HG02763 (cell line): ENCODE results near the gene CERS5.

Experiments
- ATAC-seq: cut with Tn5 transposase; IDR thresholded peaks from one replicate; pipeline ENCODE4 v1.9.1; 2021; ENCODE audit warnings: mild to moderate bottlenecking, moderate library complexity; ENCODE audit not compliant: unreplicated experiment

Gene CERS5

DNA sequence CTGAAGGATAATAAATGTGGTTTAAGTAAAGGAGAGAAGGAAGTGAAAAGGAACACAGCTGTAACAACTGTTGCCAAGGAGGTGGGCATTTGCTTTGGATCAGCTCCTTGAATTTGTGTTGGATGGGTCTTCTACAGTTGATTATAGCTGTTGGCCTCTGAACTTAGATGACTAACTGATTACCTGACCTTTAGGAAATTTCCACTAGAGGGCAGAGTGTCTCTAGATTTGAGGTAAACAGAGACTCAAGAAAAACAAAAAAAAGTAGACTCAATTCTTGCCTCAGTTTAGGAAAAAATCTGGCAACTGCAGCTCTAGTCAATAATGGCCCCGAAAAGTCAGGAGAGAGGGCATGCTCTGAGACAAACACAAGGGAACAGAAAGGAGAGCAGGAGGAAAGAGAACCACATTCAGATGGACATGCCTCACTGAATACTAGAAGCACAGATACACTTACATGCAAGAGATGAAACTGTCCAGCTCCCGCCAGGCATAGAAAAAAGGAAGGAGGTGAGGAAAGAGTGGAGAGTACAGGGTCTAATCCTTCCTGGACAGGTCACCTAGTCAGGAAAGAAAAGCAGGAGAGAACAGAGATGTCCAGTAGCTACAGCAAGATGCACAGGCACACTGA, 34.5 kb downstream of the CERS5 start:
- ATAC-seq: no peak

DNA sequence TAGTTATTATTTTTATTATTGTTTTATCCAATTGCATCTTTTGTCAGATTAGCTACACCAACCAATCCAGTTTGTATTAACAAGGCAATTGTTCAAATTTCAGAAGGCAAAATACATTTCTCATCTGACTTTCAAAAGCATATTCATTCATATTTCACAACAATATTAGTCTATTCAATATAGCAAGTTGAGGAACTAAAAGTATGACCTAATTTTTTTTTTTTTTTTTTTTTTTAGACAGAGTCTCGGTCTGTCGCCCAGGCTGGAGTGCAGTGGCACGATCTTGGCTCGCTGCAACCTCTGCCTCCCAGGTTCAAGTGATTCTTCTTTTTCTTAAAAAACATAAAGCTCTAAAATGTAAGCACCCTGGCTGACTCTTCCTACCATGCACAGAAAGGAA, 37.9 kb downstream of the CERS5 start:
- ATAC-seq: no peak

DNA sequence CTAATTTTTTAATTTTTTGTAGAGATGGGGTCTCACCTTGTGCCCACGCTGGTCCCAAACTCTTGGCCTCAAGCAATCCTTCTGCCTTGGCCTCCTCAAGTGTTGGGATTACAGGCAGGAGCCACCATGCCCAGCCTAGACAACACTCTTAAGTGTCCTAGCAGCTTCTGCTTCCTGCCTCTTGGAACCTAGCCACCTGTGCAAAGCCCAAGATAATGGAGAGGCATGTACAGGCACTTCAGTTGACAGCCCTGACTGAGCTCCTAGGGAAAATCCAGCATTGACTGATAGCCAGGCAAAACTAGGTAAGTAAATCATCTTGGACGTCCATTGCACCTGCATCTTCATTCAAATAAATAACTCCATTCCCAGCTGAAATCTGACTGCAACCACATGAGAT, 39.6 kb downstream of the CERS5 start:
- ATAC-seq: no peak

DNA sequence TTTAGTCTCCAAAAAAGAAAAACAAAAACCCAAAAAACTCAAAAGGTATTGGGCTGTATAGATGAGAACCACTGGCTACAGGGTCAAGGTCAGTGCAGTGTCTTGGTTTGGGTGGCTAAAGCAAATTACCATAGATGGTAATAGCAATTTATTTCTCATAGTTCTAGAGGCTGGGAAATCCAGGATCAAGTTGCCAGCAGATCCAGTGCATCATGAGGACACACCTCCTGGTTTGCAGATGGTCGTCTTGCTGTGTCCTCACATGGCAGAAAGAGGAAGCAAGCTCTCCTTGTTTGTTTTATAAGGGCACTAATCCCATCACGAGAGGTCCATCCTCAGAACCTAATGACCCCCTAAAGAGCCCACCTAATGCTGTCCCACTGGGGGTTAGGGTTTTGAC, 44.0 kb downstream of the CERS5 start:
- no peak for ATAC-seq

DNA sequence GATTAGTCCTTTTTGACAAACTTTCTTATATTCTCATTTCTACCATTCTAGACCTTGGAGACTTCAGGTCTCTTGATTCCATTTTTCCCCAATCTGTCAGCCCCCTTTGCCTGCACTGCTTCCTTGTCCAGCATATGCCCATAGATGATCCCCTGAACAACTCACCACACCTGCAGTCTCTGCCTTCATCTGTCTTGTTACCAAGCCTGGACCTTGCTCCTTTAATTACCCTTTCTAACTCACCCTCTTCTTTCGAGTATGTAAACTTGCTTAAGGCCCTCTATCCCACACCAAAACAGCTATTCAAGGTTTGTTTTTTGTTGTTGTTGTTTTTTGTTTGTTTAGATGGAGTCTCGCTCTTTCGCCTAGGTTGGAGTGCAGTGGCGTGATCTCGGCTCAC, 45.5 kb downstream of the CERS5 start:
- no peak for ATAC-seq

DNA sequence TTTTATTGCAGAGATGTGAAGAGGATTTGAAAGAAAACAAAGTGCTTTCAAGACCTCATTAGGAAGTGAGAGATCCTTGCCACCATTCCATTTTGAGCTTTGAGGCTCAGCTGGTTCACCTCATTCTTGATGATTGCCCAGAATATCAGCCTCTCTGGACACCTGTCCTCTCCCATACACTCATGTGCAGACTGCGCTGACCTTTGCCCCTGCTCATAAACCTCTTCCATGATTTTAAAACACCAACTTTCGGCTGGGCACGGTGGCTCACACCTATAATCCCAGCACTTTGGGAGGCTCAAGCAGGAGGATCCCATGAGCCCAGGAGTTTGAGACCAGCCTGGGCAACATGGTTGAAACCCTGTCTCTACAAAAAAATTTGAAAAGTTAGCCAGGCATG, 46.2 kb downstream of the CERS5 start:
- no peak for ATAC-seq

DNA sequence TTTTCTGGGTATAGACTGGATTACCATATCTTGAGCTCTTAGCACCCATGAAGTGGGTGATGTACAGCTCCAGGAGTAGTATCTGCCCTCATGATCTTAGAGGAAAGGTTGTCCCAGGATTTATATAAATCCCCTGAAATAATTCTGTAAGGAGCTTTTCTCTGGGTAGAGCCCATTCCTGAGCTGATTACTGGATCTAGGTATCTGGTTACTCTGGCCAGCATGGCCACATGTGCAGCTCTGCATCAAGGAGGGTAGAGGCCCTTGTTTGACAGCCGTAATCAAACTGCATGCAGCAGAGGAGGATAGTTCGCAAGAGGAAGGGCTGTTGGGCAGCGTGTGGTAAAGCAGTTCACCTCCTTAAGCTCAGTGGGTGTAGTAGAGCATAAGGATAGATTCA, 46.6 kb downstream of the CERS5 start:
- ATAC-seq: no peak

DNA sequence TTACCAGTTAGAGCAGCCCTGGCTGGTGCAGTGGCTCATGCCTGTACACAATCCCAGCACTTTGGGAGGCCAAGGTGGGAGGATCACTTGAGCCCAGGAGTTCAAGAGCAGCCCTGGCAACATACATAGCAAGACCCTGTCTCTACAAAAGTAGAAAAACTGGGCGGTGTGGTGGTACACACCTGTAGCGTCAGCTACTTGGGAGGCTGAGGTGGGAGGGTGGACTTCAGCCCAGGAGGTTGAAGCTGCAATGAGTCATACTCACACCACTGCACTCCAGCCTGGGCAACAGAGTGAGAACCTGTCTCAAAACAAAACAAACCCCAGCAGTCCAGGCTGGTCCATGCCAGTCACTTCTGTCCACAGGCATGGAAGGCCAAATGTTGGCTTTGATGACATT, 47.8 kb downstream of the CERS5 start:
- ATAC-seq: no peak

DNA sequence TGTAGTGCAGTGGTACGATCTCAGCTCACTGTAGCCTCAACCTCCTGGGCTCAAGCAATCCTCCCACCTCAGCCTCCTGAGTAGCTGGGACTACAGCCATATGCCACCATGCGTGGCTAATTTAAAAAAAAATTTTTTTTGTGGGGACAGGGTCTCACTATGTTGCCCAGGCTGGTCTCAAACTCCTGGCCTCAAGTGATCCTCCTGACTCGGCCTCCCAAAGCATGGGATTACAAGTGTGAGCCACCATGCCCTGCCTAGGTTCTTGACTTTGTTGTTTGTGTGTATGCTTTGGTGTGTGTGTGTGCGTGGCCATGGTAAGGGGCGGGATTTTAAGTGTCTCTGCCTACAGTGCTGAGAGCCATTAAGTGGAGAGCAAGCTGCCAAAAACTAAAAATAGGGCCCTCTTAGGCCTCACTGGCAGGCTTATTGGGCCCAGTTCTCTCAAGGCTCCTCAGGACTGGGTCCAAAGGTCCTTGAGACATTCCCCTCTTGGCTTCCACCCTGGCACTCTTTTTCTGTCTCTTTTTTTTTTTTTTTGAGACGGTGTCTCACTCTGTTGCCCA, 50.0 kb downstream of the CERS5 start:
- no peak for ATAC-seq

DNA sequence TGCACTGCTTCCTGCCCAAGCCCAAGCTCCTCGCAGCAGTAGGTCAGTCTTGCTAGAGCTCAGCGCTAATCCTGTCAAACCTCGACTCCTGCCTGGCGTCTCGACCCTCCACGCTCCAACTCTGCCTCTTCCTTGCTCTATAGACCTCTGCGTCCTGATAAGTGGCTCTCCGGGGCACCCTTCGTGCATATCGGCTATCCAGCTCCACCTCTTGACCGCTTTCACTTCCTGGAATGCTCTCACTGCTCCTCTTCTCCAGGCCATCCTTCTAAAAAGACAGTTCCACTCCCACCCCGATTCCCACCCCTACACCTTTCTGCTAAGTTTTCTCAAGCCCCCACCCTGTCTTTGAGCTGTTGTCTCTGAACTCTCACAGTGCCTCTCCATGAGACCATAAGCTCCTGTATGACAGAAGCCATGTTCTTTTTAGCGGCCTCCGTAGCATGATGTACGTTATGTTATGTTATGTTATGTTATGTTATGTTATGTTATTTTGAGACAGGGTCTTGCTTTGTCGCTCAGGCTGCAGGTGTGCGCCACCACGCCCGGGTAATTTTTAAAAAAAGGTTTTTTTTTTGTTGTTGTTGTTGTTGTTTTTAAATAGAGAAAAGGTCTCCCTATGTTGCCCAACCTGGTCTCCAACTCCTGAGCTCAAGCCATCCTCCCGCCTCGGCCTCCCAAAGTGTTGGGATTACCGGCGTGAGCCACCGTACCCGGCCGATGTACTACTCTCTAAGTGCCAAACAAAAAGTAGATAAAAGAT, 54.5 kb downstream of the CERS5 start:
- no peak for ATAC-seq

DNA sequence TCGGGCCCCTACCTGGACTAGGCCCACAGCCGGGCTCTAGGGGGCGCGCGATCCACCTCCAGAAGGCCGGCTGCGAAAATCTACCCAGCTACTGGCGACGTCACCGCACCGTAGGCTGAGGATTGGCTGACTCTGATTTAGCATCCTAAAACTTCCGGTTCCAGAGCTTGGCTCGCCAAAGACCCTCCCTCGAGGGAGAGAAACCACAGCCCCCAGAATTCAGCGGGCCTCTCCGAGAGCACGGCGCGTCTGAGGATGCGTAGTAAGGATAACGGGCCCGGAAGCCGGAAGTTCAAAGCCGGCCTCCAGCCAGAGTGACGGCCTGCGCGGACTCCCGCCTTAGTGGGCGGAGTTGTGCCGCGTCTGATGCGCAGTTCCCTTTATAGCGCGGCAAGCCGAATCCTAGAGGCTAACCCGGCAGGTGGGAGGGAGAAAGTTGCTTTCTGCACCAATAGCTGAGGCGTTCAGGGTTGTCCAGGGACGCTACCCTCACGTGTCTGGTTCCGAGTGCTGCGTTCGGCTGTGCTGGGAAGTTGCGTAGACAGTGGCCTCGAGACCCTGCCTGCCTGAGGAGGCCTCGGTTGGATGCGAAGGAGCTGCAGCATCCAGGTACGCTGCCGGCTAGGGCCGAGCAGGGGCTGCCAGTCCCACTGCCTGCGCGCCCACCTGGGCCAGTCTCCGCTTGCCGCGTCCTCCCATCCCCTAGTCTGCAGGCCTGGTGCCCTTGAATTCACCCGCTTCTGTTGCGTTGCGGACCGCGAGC, 55.3 kb downstream of the CERS5 start, which contains the start of gene COX14:
TSS of gene COX14 (plus strand) at position 544 of the 763 bp plus-strand sequence. CDS start 7,808 bp downstream, outside the sequence.
- ATAC-seq: peak; percentile 84

DNA sequence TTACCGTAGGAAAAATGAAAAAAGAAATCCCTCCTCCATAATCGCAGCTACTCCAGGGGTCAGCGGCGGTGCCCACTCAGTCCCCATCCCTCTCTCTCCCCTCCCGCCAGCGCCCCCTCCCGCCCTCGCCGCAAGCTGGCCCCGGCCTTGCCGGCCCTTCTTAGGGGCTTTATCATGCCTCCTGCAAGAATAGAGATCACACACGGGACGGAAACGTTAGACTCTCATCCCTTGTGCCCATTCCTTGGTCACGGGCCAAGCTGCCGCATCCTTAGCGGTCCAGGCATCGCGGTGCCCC, 55.8 kb downstream of the CERS5 start:
- ATAC-seq: peak; percentile 3

DNA sequence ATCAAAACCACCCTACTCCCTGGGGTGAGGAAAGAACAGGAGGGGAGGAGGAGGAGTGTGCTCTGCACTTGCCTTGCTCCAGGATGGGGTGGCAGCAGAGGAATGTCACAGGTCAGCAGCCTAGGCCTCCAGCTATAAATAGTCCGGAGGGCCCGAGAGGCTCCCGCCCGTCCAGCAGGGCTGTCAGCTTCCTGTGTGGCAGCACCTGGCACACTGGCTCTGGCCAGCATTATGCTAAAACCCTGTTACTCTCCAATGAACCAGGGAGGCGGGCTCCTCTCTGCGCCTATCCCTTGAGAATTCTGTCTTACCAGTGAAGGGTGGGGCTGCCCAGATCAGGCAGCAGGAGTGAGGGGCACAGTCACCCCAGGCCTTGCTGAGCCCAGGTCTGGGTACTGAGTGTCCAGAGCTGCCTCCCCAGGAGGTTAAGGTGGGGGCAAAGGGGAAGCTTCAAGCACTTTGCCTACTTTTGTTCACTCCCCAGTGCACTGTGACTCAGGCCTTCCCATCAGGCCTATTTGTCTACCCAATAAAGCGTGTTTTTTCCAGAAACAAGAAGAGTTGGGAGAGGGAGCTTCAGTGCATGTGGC, 56.3 kb downstream of the CERS5 start:
- ATAC-seq: no peak

DNA sequence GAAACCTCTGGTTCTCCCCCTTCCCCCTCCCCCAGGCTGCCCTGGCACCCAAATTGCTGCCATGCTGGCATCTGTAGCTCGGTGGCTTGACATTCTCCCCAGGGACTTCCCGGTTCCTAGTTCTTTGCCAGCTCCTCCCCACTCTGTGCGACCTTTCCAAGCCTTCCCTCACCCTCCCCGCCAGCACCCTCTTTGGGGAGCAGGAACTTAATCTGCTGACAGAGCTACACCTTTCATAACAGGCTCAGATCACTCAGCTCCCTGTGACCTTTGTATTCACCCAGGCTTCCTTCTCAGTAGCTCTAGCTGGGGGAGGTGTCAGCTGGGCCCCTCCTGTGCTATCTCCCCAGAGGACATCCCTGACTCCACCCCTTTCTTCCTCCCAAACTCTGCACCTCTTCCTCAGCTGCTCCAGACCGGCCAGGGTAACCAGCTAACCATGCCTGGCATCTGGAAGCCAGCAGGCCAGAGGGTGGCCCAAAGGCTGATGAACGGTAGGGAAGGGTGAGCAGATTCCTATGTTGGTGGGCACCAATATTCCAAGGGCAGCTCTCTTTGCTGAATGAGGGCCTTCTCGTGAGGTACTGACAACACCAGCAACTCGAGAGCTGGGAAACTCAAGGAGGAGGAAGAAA, 56.9 kb downstream of the CERS5 start:
- ATAC-seq: no peak

DNA sequence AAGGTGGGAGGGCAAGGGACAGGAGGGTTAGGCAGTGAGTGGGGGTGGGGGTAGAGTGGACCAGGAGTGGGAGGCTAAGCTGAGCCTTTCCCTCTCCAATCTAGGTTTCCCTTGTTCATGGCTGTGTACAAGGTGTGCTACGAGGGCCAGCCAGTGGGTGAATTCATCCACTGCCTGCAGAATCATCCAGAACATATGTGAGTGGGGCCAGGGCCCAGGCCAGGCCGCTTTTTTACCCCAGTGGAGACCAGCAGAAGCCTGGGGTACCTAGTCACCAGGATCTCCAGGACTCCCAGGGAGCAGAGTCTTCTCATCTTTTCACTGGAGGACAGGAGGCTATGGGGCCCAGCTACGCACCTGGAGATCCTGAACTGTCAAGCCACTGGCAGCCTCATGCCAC, 57.9 kb downstream of the CERS5 start:
- no peak for ATAC-seq

DNA sequence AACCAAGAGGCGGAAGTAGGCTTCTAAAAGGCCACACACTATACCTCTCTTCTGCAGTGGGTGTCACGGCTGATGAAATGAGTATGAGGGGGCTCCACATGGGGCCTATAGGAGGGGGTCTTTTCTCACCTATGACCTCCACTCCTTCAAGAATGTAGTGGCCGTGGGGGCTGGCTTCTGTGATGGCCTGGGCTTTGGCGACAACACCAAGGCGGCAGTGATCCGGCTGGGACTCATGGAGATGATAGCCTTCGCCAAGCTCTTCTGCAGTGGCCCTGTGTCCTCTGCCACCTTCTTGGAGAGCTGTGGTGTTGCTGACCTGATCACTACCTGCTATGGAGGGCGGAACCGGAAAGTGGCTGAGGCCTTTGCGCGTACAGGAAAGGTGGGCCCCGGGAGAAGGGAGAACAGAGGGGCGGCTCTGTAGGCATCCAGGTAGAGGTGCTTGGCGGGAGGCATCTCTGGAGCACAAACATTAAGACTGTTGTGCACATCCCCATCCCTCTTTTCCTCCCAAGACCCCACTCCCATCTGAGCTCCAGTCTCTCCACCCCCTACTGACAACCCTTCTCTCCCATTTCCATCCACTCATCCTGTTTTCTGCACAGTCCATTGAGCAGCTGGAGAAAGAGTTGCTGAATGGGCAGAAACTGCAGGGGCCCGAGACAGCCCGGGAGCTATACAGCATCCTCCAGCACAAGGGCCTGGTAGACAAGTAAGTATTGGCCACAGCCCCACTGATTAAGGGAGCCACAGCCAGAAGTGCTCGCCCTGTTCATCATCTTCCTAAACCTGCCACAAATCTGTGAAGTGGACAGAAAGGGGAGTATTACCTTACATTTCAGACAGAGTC, 59.5 kb downstream of the CERS5 start:
- ATAC-seq: no peak

DNA sequence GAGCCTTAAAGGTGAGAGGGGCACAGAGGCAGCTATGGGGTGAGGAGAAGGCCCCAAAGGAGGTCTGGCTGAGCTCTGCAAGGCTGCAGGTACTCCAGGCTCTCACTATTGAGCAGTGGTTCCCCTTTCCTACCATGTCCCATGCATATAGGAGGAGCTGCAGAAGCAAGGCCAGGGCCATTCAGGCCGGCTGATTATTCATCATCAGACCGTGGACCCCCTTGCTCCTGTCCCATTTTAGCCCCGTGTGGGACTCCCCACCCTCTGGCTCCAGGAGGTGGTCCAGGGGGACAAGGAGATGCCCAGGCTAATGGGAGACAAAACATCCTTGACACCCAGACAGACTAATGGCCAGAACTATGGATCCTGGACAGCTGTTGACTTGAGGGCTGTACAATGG, 60.3 kb downstream of the CERS5 start:
- no peak for ATAC-seq

DNA sequence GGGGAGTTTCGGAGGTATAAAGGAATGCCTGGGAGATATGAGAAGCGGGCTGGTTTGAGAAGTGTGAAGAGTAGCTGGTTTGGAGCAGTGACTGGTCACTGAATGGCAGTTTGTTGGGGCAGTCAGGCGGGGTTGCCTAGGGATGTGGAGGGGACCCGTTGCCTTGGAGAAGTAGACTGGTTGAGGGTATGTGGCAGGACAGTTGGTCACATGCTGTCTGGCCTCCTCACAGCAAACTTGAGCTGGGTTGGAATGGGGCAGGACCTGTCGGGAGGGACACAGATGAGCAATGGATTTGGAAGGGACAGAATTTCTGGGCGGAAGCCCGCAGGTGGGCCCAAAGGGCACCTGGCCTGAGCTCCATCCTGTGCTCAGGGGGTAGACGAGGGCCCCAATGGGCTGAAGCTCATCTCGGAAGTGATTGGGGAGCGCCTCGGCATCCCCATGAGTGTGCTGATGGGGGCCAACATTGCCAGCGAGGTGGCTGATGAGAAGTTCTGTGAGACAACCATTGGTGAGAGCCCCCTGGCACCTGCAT, 61.2 kb downstream of the CERS5 start:
- no peak for ATAC-seq

DNA sequence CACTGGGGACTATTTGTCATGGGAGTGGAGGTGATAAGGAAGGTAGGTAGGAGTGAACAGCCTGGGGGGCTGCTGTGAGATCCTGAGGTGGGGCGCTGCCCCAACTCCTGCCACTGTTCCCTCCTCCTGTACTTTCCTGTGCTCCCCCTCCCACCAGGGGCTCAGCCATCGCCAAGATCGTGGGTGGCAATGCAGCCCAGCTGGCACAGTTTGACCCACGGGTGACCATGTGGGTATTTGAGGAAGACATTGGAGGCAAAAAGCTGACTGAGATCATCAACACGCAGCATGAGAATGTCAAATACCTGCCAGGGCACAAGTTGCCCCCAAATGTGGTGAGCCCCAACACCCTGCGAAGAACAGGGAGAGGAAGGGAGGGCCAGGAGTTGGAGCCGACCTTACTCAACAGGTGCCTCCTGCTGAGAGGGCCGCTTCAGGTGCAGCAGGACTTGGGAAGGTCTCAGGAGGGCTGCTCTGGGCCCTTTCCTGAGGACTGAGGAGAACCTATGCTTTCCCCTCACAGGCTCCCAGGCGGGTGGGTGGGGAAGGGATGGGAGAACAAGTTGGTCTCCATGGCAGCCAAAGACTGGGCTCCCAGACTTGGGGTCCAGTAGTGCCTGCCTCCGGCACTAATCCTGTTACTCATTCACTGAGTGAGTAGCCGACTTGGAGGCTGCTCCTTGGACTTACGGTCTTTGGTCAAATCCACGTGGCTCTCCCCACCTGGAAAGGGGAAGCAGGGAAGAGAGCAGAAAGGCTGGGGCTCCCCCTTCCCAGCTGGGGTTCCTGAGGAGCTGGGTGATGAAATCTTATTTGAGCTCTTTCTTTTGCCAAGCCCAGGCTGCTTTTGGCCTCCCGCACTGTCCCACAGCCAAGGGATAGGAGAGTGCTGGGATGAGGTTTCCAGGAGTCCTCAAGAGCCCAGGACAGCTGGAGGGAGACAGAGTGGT, 62.5 kb downstream of the CERS5 start:
- ATAC-seq: no peak
